ENCODE results near the gene RALGPS1.

DNA sequence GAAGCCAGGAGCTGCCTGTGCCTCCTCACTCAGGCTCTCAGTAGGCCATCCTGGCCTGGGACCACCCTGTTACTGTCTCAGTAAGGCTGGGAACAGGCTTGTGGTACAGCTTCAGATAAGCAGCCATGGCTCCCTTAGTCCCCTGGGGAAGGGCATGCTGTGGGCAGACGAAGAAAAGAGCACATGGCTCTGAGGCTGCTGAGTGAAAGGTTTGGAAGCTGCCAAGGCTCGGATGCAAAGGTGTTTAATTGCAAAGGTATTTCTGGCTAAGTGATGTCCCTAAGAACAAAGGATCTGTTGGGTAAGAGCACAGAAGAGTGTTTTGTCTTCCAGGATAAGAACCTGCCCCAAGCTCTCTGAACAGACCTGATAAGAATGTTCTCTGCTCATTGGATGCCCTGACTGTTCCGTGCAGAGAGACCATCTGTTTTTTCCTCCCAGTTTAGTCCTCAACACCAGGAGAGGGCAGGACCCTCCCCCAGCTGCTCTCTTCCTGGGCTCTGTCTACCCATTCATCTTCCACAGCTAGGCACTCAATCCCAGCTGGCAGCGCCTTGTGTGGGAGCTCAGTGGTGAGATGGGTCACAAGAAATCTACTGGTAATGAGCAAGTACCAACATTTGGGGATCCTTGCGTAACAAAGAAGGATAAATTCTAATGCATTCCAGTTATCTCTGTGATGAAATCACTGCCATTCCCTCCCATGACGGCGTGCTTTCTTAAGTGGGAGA lies 190.2 kb downstream of the RALGPS1 start:
- TF ChIP-seq, protein P1, sequence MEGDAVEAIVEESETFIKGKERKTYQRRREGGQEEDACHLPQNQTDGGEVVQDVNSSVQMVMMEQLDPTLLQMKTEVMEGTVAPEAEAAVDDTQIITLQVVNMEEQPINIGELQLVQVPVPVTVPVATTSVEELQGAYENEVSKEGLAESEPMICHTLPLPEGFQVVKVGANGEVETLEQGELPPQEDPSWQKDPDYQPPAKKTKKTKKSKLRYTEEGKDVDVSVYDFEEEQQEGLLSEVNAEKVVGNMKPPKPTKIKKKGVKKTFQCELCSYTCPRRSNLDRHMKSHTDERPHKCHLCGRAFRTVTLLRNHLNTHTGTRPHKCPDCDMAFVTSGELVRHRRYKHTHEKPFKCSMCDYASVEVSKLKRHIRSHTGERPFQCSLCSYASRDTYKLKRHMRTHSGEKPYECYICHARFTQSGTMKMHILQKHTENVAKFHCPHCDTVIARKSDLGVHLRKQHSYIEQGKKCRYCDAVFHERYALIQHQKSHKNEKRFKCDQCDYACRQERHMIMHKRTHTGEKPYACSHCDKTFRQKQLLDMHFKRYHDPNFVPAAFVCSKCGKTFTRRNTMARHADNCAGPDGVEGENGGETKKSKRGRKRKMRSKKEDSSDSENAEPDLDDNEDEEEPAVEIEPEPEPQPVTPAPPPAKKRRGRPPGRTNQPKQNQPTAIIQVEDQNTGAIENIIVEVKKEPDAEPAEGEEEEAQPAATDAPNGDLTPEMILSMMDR (IDR thresholded peaks at IDR 0.05 in 4 of 5, conservative IDR thresholded peaks at IDR 0.05 in 1 of 5) = no peak
- TF ChIP-seq POLR2A (IDR thresholded peaks at IDR 0.05) = no peak

All from gastrocnemius medialis (tissue), 4 donors.